Stomach (tissue), 9 donors: ENCODE results near the gene ACSL6. TPM values are rescaled to one million over a fixed set of nuclear protein-coding genes. Genes with fewer than 3 reads are reported as not detected.
A peak's percentile ranks its signal among the peaks of the same experiment; 100 is the strongest.

ENCODE experiments used
- DNase-seq, 2 donors: peaks; one replicate each; pipeline versions ENCODE4 v3.0.0 to v3.0.0-alpha.2; 2013 to 2019
- H3K27ac ChIP-seq, 5 donors: fragments of 200-600 bp in 4 of 5; sonication (generic) in 4 of 5; one replicate each; pipeline ENCODE4 v1.5.1; 2013 to 2019; ENCODE audit warnings: mild to moderate bottlenecking in 1 of 5, moderate library complexity in 1 of 5
- H3K27me3 ChIP-seq, 3 donors: fragments of 200-600 bp; sonication (generic); one replicate each; pipeline ENCODE4 v1.5.1; 2017 to 2019; ENCODE audit warnings: mixed run types in 1 of 3
- H3K36me3 ChIP-seq, 4 donors: fragments of 200-600 bp; sonication (generic); 1 replicate in 3 of 4; 2 replicates in 1 of 4; pipeline ENCODE4 v1.5.1; 2016 to 2019
- H3K4me1 ChIP-seq, 4 donors: fragments of 200-600 bp; sonication (generic); one replicate each; pipeline ENCODE4 v1.5.1; 2016 to 2019
- H3K4me3 ChIP-seq, 4 donors: fragments of 200-600 bp; sonication (generic) in 3 of 4; one replicate each; pipeline ENCODE4 v1.5.1; 2016 to 2019; ENCODE audit warnings: mild to moderate bottlenecking in 1 of 4
- H3K9me3 ChIP-seq, 4 donors: fragments of 200-600 bp; sonication (generic); one replicate each; pipeline ENCODE4 v1.5.1; 2016 to 2019
- CTCF ChIP-seq, 7 experiments: fragments of 450-650 bp in 4 of 7; fragments of 200-600 bp in 3 of 7; sonication (generic) in 3 of 7; IDR thresholded peaks; one replicate each; pipeline ENCODE4 v1.5.1; 2016 to 2019; ENCODE audit warnings: antibody characterized with exemption in 7 of 7, control low read depth in 2 of 7, mild to moderate bottlenecking in 1 of 7
- EP300 ChIP-seq: sonication (generic); formaldehyde crosslinking; IDR thresholded peaks from one replicate; pipeline ENCODE4 v1.6.1; 2017; ENCODE audit warnings: antibody characterized with exemption
- POLR2A ChIP-seq, 4 donors: fragments of 450-650 bp; IDR thresholded peaks; one replicate each; pipeline ENCODE4 v1.6.1; 2016; ENCODE audit warnings: antibody characterized with exemption in 4 of 4, control low read depth in 2 of 4, mild to moderate bottlenecking in 1 of 4, moderate library complexity in 1 of 4
- POLR2AphosphoS5 ChIP-seq, 3 donors: sonication (generic); formaldehyde crosslinking; IDR thresholded peaks; one replicate each; pipeline ENCODE4 v1.6.1; 2016; ENCODE audit warnings: antibody characterized with exemption in 3 of 3
- WGBS, 5 donors: extraction: QIAGEN DNeasy Blood & Tissue Kit in 3 of 5; methylation state at CpG; one replicate each; pipeline versions ENCODE4 v1.1.5 to v1.1.7; 2013 to 2018; 5-methylcytosine and 5-hydroxymethylcytosine counted together
- intact Hi-C: fragments of 100-400 bp; cut with DNase I; formaldehyde crosslinking; loops from one replicate; pipeline ENCODE4 v1.15.1; 2023; ENCODE audit warnings: low total_unique reads
- polyA plus RNA-seq, 3 donors: library from polyadenylated mRNA; stranded (reverse); fragments of 200-250 nt; gene quantifications; one replicate each; pipeline ENCODE4 v1.2.3, GENCODE V29; 2013
- total RNA-seq, 5 donors: library from RNA; depleted of rRNA; stranded (reverse); fragments of >200 nt; gene quantifications; one replicate each; pipeline versions ENCODE4 v1.1.0 to v1.2.3, GENCODE V29; 2014 to 2016
- donor health status: healthy with polysubstance abuse.
- donor health status: Bipolar disorder and iron deficiency.
- donor health status: healthy.

ACSL6 gene
- total and polyA plus RNA-seq, 8 donors, result 0.19 to 7.2 (median 1.1) TPM; not detected in 2

DNA sequence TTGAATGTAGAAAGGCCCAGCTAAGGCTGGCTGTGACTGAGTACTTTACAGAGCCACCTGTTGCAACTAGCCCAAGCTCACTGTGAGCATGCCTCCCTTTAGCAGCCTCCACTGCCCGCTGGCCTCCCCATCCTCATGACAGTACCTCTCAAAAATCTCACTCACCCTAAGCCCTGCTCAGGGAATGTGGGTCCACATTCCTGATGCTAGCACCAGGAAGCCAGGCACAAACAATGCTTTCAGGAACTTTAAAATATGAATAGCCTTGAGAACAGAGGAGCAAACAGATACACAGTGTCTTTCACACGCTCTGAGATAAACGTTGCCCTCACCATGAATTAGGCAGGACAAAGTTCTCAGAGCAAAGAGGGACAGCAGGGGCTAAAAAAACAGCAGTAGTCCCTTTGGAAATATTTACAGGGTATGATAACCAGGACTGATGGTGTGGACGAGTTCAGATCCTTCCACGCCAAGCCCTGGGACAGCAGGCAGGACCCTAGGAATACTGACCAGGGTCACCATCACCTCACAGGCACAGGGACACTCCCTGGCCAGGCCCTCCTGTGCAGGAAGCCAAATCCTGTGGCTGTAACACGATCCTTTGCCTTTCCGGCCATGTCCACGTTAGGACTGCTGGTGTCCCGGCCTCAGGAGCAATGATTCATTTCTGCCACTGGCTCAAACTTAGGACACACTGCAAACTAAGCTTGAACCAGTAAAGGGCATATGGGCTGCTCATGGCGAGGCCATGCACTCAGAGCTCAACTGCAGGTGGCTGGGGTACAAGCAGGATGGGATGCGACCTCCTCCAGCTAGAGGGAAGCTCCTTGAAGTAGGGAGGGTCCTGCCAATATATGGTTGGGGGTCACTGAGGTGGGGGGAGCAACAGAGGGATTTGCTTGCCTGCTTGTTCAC lies 9.6 kb downstream of the ACSL6 start:
- intact Hi-C loops, result no loop called here
- WGBS, 5 donors, result 53 to 70% (median 58%) methylated on average over 11 of the region's 11 CpGs
- H3K4me1 ChIP-seq, result peaks cover 4 to 20% (median 11%) of the 10 kb centered on the region in 4 donors
- TF ChIP-seq EP300, result no peak
- TF ChIP-seq POLR2AphosphoS5 (IDR thresholded peaks at IDR 0.05), result no peak
- no peak for TF ChIP-seq CTCF (IDR thresholded peaks at IDR 0.05)
- TF ChIP-seq POLR2A (IDR thresholded peaks at IDR 0.05), result no peak
- no peaks in the 10 kb centered on the region for H3K36me3 ChIP-seq
- no peak overlapping the region for H3K27ac ChIP-seq
- H3K4me3 ChIP-seq, result no peak overlapping the region
- DNase-seq, result no peak
- peaks cover 0 to 7% (median 0%) of the 10 kb centered on the region in 3 donors for H3K27me3 ChIP-seq
- no peaks in the 10 kb centered on the region for H3K9me3 ChIP-seq

DNA sequence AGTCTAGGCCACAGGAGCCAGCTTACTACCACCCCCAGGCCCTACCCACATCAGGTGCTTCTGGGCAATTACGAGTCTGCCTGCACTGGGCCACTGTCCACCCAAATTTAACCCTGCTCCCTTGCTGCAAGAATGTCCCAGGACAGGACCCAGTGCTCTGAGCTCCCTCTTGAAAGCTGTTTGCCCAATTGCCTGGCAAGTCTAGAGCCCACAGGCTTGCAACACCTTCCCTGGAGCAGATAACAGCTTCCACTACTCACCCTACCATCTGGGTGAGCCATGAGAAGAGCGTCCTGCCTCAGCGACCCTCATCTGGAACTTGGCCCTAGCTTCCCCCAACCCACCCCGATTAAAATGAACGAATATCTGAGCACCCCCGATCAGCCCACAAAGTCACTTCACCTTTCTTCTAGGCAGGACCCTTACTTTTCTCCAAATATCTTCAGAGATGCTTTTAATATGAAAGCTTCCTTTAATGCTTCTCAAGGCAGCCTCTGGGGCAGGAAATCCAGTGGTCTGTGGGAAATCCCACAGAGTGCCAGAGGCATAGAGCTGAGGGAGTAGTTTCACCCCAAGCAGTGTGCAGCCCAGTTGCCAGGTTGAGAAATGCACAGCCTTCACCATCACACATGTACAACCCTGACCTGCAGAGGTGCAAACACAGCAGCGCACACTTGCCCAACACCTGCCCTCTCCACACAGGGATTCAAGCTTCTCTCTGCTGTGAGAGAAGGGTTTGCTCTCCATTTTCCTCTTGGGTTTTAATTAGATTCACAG lies 10.6 kb downstream of the ACSL6 start:
- no peaks in the 10 kb centered on the region for H3K36me3 ChIP-seq
- H3K4me1 ChIP-seq, result peaks cover 4 to 25% (median 16%) of the 10 kb centered on the region in 4 donors
- intact Hi-C loops, result no loop called here
- 72 to 85% (median 79%) methylated on average over 7 of the region's 7 CpGs for WGBS, 5 donors
- no peaks in the 10 kb centered on the region for H3K9me3 ChIP-seq
- TF ChIP-seq POLR2AphosphoS5 (IDR thresholded peaks at IDR 0.05) (no peak), CTCF (IDR thresholded peaks at IDR 0.05) (no peak), POLR2A (IDR thresholded peaks at IDR 0.05) (no peak), EP300 (no peak)
- H3K27ac ChIP-seq, result no peak overlapping the region
- peaks cover 0 to 7% (median 0%) of the 10 kb centered on the region in 3 donors for H3K27me3 ChIP-seq
- no peak overlapping the region for H3K4me3 ChIP-seq
- DNase-seq, result no peak

DNA sequence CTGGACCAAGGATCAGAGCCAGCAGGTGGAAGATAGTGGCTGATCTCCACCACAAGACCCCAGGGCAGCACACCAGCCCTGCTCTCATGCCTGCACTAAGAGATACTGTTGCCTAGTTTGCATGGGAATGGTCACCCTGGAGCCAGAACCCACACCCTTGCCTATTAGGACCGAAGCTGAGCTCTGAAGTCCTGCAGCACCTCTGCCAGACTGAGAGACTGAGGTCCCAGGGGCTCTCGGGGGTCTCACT lies 11.3 kb downstream of the ACSL6 start:
- Histone ChIP-seq H3K9me3 (no peaks in the 10 kb centered on the region), H3K4me3 (no peak overlapping the region), H3K27ac (no peak overlapping the region), H3K27me3 (peaks cover 0 to 7% (median 0%) of the 10 kb centered on the region in 3 donors), H3K36me3 (no peaks in the 10 kb centered on the region), H3K4me1 (peaks cover 4 to 25% (median 16%) of the 10 kb centered on the region in 4 donors)
- no peak for TF ChIP-seq EP300
- intact Hi-C loops, result no loop called here
- DNase-seq, result no peak
- WGBS, 5 donors, result 45 to 95% (median 75%) methylated on average over 2 of the region's 2 CpGs

- Histone ChIP-seq H3K27ac (no peak overlapping the region), H3K4me1 (peaks cover 4 to 25% (median 16%) of the 10 kb centered on the region in 4 donors), H3K27me3 (peaks cover 0 to 7% (median 0%) of the 10 kb centered on the region in 3 donors), H3K9me3 (no peaks in the 10 kb centered on the region), H3K36me3 (no peaks in the 10 kb centered on the region), H3K4me3 (no peak overlapping the region)
- peak in 1 of 2 donors; percentile 37 for DNase-seq
- intact Hi-C loops, result no loop called here
- 46 to 64% (median 52%) methylated on average over 12 to 13 of the region's 13 CpGs for WGBS, 5 donors
- TF ChIP-seq POLR2A (IDR thresholded peaks at IDR 0.05) (no peak), POLR2AphosphoS5 (IDR thresholded peaks at IDR 0.05) (no peak), EP300 (no peak), CTCF (IDR thresholded peaks at IDR 0.05) (no peak)
These were observed 11.8 kb downstream of the ACSL6 start for GRCh38 chr5:131999441-132000240.
